MCF 10A (cell line): ENCODE data around the gene CD2AP. TPM values are rescaled to one million over a fixed set of nuclear protein-coding genes. Genes with fewer than 3 reads are reported as not detected.
"Not testable (repeated sequence)": the region's sequence is repeated elsewhere in the genome, so short reads cannot be mapped to it uniquely, and the experiment has no call there.

ENCODE experiments used
- BruUV-seq: library from RNA; stranded (reverse); fragments of 400-500 nt; replicated peaks from 2 replicates; lab custom pipeline; 2021; lab: Mats Ljungman, UMichigan
- CTCF ChIA-PET: fragments of 300-600 bp; sonication (Branson Sonifier 250); formaldehyde crosslinking; extraction: SDS; loops from one replicate; lab custom pipeline; 2021; ENCODE audit warnings: antibody characterized with exemption, inconsistent platforms; lab: Yijun Ruan, JAX
- POLR2A ChIA-PET: fragments of 300-600, 350-650 bp; sonication (Branson Sonifier 250); formaldehyde crosslinking; extraction: SDS; loops from one replicate; lab custom pipeline; 2020; ENCODE audit warnings: antibody characterized with exemption, inconsistent platforms; lab: Yijun Ruan, JAX
- DNase-seq: peaks from one replicate; pipeline ENCODE4 v3.0.0-alpha.2; 2018; ENCODE audit not compliant: unreplicated experiment
- H3K27ac Mint-ChIP-seq: one replicate; pipeline ENCODE4 v1.8.0; 2022; ENCODE audit warnings: mild to moderate bottlenecking, low read depth, mixed read lengths; ENCODE audit not compliant: unreplicated experiment
- H3K27me3 Mint-ChIP-seq: one replicate; pipeline ENCODE4 v1.8.0; 2022; ENCODE audit warnings: mixed read lengths; ENCODE audit not compliant: insufficient read depth, unreplicated experiment
- H3K36me3 Mint-ChIP-seq: one replicate; pipeline ENCODE4 v1.8.0; 2022; ENCODE audit warnings: mild to moderate bottlenecking, moderate library complexity, mixed read lengths; ENCODE audit not compliant: insufficient read depth, unreplicated experiment
- H3K4me1 Mint-ChIP-seq: one replicate; pipeline ENCODE4 v1.8.0; 2022; ENCODE audit warnings: mixed read lengths; ENCODE audit not compliant: insufficient read depth, unreplicated experiment
- H3K4me3 Mint-ChIP-seq: one replicate; pipeline ENCODE4 v1.8.0; 2022; ENCODE audit warnings: mild to moderate bottlenecking, moderate library complexity, mixed read lengths; ENCODE audit not compliant: unreplicated experiment
- H3K9me3 Mint-ChIP-seq: one replicate; pipeline ENCODE4 v1.8.0; 2022; ENCODE audit warnings: mixed read lengths; ENCODE audit not compliant: unreplicated experiment
- CTCF ChIP-seq: fragments of 200-600 bp; IDR thresholded peaks from one replicate; pipeline ENCODE4 v1.8.0; 2022; ENCODE audit warnings: antibody characterized with exemption, mild to moderate bottlenecking; ENCODE audit not compliant: unreplicated experiment
- intact Hi-C: fragments of 100-400 bp; cut with micrococcal nuclease; formaldehyde crosslinking; loops from 2 replicates; pipeline ENCODE4 v1.14.1; 2022
- total RNA-seq: library from RNA; stranded (reverse); gene quantifications from 2 replicates; pipeline ENCODE4 v1.2.3, GENCODE V29; 2022

CD2AP gene
- total RNA-seq, 1 experiment from 2014 or later = 40.3 TPM

- no peak for TF ChIP-seq CTCF
- intact Hi-C loops = no loop called here
- H3K4me3 Mint-ChIP-seq = no peak overlapping the region
- ChIA-PET CTCF (no interaction called here), POLR2A (no interaction called here)
- no peaks in the 10 kb centered on the region for H3K4me1 Mint-ChIP-seq
- H3K36me3 Mint-ChIP-seq = no peaks in the 10 kb centered on the region
- no peaks in the 10 kb centered on the region for H3K27me3 Mint-ChIP-seq
- DNase-seq = no peak
- H3K9me3 Mint-ChIP-seq = no peaks in the 10 kb centered on the region
- no TSS peak for BruUV-seq
- no peak overlapping the region for H3K27ac Mint-ChIP-seq
Observed at GRCh38 chr6:47439348-47439668, 38.3 kb upstream of the CD2AP start.

GRCh38 chr6:47440719-47441118, 36.9 kb upstream of the CD2AP start:
- intact Hi-C loops = no loop called here
- CTCF ChIA-PET = no interaction called here
- no peak for TF ChIP-seq CTCF
- no peak overlapping the region for H3K4me3 Mint-ChIP-seq
- no peaks in the 10 kb centered on the region for H3K27me3 Mint-ChIP-seq
- DNase-seq = no peak
- H3K9me3 Mint-ChIP-seq = no peaks in the 10 kb centered on the region
- no peak overlapping the region for H3K27ac Mint-ChIP-seq
- POLR2A ChIA-PET = interaction anchor here (0.8 kb wide), 1 partner anchor 16 kb away, joined by 3 read pairs; no protein-coding TSS in a partner anchor
- BruUV-seq = no TSS peak
- H3K4me1 Mint-ChIP-seq = no peaks in the 10 kb centered on the region
- H3K36me3 Mint-ChIP-seq = peaks cover 6% of the 10 kb centered on the region

GRCh38 chr6:47444964-47445363, 32.6 kb upstream of the CD2AP start:
- CTCF ChIA-PET, H3K27ac Mint-ChIP-seq, POLR2A ChIA-PET, DNase-seq, BruUV-seq, H3K9me3 Mint-ChIP-seq, intact Hi-C loops, H3K36me3 Mint-ChIP-seq, H3K4me3 Mint-ChIP-seq, H3K27me3 Mint-ChIP-seq: not testable (repeated sequence)
- H3K4me1 Mint-ChIP-seq = peaks cover 12% of the 10 kb centered on the region

GRCh38 chr6:47446669-47447330, 30.8 kb upstream of the CD2AP start:
- ChIA-PET POLR2A (interaction anchor here (0.7 kb wide), 1 partner anchor 39 kb away, joined by 3 read pairs; no protein-coding TSS in a partner anchor), CTCF (interaction anchor here (0.6 to 1.0 kb wide), 2 partner anchors 11 to 32 kb away, joined by 3 read pairs; no protein-coding TSS in a partner anchor)
- no peak overlapping the region for H3K27ac Mint-ChIP-seq
- no peaks in the 10 kb centered on the region for H3K27me3 Mint-ChIP-seq
- no TSS peak for BruUV-seq
- no peak overlapping the region for H3K4me3 Mint-ChIP-seq
- no peaks in the 10 kb centered on the region for H3K9me3 Mint-ChIP-seq
- TF ChIP-seq CTCF = no peak
- no peak for DNase-seq
- peaks cover 6% of the 10 kb centered on the region for H3K36me3 Mint-ChIP-seq
- H3K4me1 Mint-ChIP-seq = peaks cover 12% of the 10 kb centered on the region
- intact Hi-C loops = no loop called here
